Bronchial epithelial cell (primary cell): ENCODE measurements around the gene MS4A10. TPM values are rescaled to one million over a fixed set of nuclear protein-coding genes. Genes with fewer than 3 reads are reported as not detected.

Experiments used
- DNase-seq: peaks from one replicate; pipeline ENCODE4 v3.0.0-alpha.2; 2010; ENCODE audit warnings: low read depth
- FAIRE-seq: peaks from 2 replicates; lab custom pipeline; 2011; peaks lifted over from hg19 to GRCh38; lab: Jason Lieb, UNC
- H3K27me3 ChIP-seq: 2 replicates; pipeline ENCODE4 v1.5.1; 2011; ENCODE audit warnings: low read length; ENCODE audit not compliant: control insufficient read depth, insufficient read depth
- H3K36me3 ChIP-seq: 2 replicates; pipeline ENCODE4 v1.5.1; 2011; ENCODE audit warnings: low read length; ENCODE audit not compliant: control insufficient read depth, insufficient read depth
- H3K4me3 ChIP-seq: 2 replicates; pipeline ENCODE4 v1.5.1; 2011; ENCODE audit warnings: mild to moderate bottlenecking, low read depth, low read length, control low read depth
- total RNA-seq: library from RNA; depleted of rRNA; stranded (reverse); fragments of >200 nt; gene quantifications from 2 replicates; pipeline ENCODE4 v1.2.1, GENCODE V29; 2014
- TF ChIP-seq, protein P1 (sequence below): IDR thresholded peaks from 2 replicates; pipeline ENCODE4 v1.5.1; 2011; ENCODE audit warnings: mild to moderate bottlenecking, moderate library complexity, low read length, control low read depth, inconsistent platforms; ENCODE audit not compliant: insufficient read depth, severe bottlenecking

MS4A10 gene
- total RNA-seq, 1 donor from 2014 or later: not detected

GRCh38 chr11:60841797-60842667 is 56.9 kb downstream of the MS4A10 start, which contains the start of gene CCDC86:
Gene CCDC86 (plus strand): TSS chr11:60842113. CDS start chr11:60842125, 12 bp downstream.
- DNase-seq (peak; percentile 87), FAIRE-seq (no peak)
- no peaks in the 10 kb centered on the region for H3K36me3 ChIP-seq
- TF ChIP-seq, protein P1, sequence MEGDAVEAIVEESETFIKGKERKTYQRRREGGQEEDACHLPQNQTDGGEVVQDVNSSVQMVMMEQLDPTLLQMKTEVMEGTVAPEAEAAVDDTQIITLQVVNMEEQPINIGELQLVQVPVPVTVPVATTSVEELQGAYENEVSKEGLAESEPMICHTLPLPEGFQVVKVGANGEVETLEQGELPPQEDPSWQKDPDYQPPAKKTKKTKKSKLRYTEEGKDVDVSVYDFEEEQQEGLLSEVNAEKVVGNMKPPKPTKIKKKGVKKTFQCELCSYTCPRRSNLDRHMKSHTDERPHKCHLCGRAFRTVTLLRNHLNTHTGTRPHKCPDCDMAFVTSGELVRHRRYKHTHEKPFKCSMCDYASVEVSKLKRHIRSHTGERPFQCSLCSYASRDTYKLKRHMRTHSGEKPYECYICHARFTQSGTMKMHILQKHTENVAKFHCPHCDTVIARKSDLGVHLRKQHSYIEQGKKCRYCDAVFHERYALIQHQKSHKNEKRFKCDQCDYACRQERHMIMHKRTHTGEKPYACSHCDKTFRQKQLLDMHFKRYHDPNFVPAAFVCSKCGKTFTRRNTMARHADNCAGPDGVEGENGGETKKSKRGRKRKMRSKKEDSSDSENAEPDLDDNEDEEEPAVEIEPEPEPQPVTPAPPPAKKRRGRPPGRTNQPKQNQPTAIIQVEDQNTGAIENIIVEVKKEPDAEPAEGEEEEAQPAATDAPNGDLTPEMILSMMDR: no peak
- peak within 1 kb of the TSS; percentile 86 for H3K4me3 ChIP-seq
- no peaks in the 10 kb centered on the region for H3K27me3 ChIP-seq

DNA sequence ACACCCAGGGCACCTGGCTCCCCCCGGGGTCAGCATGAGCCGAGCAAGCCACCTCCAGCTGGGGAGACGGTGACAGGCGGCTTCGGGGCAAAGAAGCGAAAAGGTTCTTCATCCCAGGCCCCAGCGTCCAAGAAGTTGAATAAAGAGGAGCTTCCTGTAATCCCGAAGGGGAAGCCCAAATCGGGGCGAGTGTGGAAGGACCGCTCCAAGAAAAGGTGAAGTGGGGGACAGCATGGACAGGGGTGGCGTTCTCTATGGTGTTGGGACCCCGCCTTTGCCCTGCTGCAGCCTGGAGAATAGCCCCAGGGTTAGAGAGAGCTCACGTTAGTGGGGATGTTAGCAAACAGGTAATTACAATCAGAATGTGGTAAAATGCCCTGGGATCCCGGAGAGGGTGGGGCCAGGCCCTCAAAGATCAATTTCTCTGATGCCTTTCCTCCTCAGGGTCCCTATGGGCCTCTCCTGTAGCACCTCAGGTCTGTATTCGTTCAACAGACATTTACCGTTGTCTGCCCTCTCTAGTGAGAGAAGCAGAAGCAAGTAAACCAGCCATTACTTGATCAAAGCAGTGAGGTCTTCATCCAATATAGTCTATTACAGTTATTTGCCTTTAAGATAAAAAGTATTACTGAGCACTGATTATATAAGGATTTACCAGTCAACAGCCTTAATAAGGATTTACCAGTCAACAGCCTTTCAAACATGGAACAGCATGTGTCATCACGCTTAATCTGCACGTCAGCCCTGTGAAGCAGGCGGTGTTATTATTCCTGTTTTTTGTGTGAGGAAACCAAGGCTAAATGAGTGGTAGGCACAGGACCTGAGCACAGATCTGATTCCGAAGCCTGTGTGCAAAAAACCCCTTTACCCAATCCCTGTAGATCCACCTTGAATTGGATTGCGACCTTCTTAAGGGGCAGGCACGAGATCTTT is 57.8 kb downstream of the MS4A10 start:
- FAIRE-seq: no peak
- Histone ChIP-seq H3K27me3 (no peaks in the 10 kb centered on the region), H3K4me3 (peak overlapping the region; percentile 86), H3K36me3 (peaks cover 2% of the 10 kb centered on the region)
- TF ChIP-seq, protein P1: no peak
- peak; percentile 53 for DNase-seq

DNA sequence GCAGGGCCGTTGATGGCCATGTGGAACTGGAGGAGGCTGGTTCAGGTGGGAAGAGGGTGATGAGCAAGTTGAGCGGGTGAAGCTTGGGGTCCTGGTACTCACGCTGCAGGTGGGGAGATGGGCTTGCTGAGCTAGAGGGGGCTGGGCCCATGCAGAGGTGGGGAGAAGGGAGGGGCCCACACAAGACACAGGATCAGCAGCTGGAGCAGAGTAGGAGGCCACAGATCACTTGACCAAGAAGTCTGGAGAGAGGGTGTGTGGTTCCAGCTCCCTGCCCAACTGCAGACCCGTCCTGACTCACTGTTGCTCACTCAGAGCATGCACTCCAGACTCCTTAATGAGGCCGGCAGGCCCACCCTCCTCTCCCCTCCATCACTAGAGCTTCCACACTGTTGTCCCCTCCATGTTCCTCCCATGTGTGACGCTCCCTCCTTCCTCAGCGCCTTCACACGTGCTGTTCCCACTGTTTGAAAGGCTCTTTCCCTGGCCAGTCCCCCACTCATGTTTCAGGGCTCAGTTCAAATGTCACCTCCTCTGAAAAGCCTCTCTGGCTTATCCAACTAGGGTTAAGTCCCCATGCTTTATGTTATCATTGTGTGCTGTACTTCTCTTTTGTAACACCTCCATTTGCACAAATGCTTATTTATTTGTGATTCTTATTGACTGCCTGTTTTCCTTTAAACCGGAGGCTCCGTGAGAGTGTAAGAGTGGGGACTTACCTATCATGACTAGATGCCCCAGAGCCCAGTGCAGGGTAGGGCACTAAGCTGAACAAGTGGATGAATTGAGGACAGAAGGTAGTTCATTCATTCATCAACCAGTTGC is 59.1 kb downstream of the MS4A10 start:
- Histone ChIP-seq H3K27me3 (no peaks in the 10 kb centered on the region), H3K4me3 (no peak overlapping the region), H3K36me3 (peaks cover 5% of the 10 kb centered on the region)
- FAIRE-seq (no peak), DNase-seq (peak; percentile 35)
- TF ChIP-seq, protein P1: no peak

- DNase-seq: no peak
- peaks cover 7% of the 10 kb centered on the region for H3K36me3 ChIP-seq
- H3K4me3 ChIP-seq: no peak overlapping the region
- no peak for FAIRE-seq
- no peaks in the 10 kb centered on the region for H3K27me3 ChIP-seq
- TF ChIP-seq, protein P1: no peak
These were observed 59.7 kb downstream of the MS4A10 start for GRCh38 chr11:60844870-60845221.

GRCh38 chr11:60845338-60845737 is 60.2 kb downstream of the MS4A10 start:
- no peak for DNase-seq
- FAIRE-seq: no peak
- H3K27me3 ChIP-seq: no peaks in the 10 kb centered on the region
- TF ChIP-seq, protein P1: no peak
- no peak overlapping the region for H3K4me3 ChIP-seq
- peaks cover 8% of the 10 kb centered on the region for H3K36me3 ChIP-seq
